Fibroblast of lung (primary cell): Measurements from ENCODE around the gene ANKH.

Experiments
- CTCF ChIP-seq, 2 donors: IDR thresholded peaks in 1 of 2; conservative IDR thresholded peaks in 1 of 2; 1 replicate in 1 of 2; 2 replicates in 1 of 2; pipeline ENCODE4 v1.5.1; 2011 to 2012; ENCODE audit warnings: low read length in 2 of 2, control low read depth in 1 of 2, inconsistent platforms in 1 of 2, low read depth in 1 of 2, mild to moderate bottlenecking in 1 of 2
- EZH2 ChIP-seq: IDR thresholded peaks from 2 replicates; pipeline ENCODE4 v1.5.1; 2012; ENCODE audit warnings: low read length, control low read depth, mild to moderate bottlenecking; ENCODE audit errors: missing control alignments

GRCh38 chr5:14777932-14778791, 93.4 kb downstream of the ANKH start:
- TF ChIP-seq CTCF (conservative IDR thresholded peaks at IDR 0.05 in 1 of 2, IDR thresholded peaks at IDR 0.05 in 1 of 2; ENCODE audit: low read depth in 1 of 2, low read length in 2 of 2): no peak
- TF ChIP-seq EZH2: no peak
